ENCODE results near the gene HEMGN.
"Not testable (repeated sequence)": the region's sequence is repeated elsewhere in the genome, so short reads cannot be mapped to it uniquely, and the experiment has no call there.

Gene HEMGN

GRCh38 chr9:97976633-97977032 is 38.7 kb upstream of the HEMGN start:
- not testable (repeated sequence) for H3K27me3 Mint-ChIP-seq; H3K36me3 Mint-ChIP-seq; H3K4me1 Mint-ChIP-seq; H3K27ac Mint-ChIP-seq; ATAC-seq (ENCODE audit: low read depth); H3K4me3 Mint-ChIP-seq; H3K9me3 Mint-ChIP-seq; DNase-seq (ENCODE audit: low spot score in 2 of 2)

DNA sequence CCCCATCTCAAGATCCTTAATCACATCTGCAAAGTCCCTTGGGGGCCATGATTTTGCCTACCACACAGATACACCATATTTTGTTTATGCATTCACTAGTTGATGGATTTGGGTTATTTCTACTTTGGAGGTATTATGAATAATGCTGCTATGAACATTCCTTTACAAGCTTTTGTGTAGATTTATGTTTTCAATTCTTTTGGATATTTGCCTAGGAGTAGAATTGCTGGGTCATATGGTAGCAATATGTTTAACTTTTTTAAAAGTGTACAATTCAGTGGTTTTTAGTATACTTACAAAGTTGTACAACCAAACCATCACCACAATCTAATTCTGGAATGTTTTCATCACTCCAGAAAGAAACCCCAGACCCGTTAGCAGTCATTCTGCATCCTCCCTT is 37.4 kb upstream of the HEMGN start:
- no peak for ATAC-seq (ENCODE audit: low read depth)
- no peak overlapping the region for H3K4me3 Mint-ChIP-seq
- H3K36me3 Mint-ChIP-seq: peaks cover 3% of the 10 kb centered on the region
- H3K9me3 Mint-ChIP-seq: peaks cover 2% of the 10 kb centered on the region
- peaks cover 4% of the 10 kb centered on the region for H3K4me1 Mint-ChIP-seq
- H3K27ac Mint-ChIP-seq: no peak overlapping the region
- DNase-seq (ENCODE audit: low spot score in 2 of 2): no peak
- peaks cover 3% of the 10 kb centered on the region for H3K27me3 Mint-ChIP-seq

GRCh38 chr9:97972753-97973152 is 34.8 kb upstream of the HEMGN start:
- peaks cover 5% of the 10 kb centered on the region for H3K27me3 Mint-ChIP-seq
- DNase-seq (ENCODE audit: low spot score in 2 of 2) (no peak), ATAC-seq (ENCODE audit: low read depth) (no peak)
- no peak overlapping the region for H3K27ac Mint-ChIP-seq
- no peak overlapping the region for H3K4me3 Mint-ChIP-seq
- peaks cover 2% of the 10 kb centered on the region for H3K4me1 Mint-ChIP-seq
- H3K9me3 Mint-ChIP-seq: peaks cover 2% of the 10 kb centered on the region
- peaks cover 3% of the 10 kb centered on the region for H3K36me3 Mint-ChIP-seq

DNA sequence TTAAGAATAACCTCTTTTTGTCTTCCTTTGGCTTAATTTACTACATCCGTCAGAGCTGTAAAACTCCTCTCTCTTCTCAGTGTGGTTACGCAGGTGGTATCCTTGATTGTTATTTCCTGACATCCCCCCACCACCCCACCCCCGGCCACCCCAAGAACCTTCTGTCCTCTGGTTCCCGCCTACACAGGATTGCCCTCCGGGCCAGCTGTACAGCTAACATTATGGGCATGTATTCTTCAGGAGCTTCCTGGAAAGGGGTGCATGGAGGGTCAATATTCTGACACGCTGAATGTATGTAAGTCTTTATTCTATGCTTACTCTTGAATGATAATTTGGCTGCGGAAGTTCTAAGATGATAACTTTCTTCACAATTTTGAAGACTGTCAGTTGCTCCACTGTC is 32.2 kb upstream of the HEMGN start:
- no peak for DNase-seq (ENCODE audit: low spot score in 2 of 2)
- Mint-ChIP-seq H3K27ac (no peak overlapping the region), H3K4me3 (no peak overlapping the region)

GRCh38 chr9:97969014-97969413 is 31.0 kb upstream of the HEMGN start:
- Mint-ChIP-seq H3K36me3 (no peaks in the 10 kb centered on the region), H3K27ac (no peak overlapping the region), H3K9me3 (no peaks in the 10 kb centered on the region), H3K4me1 (peaks cover 2% of the 10 kb centered on the region), H3K27me3 (peaks cover 8% of the 10 kb centered on the region), H3K4me3 (no peak overlapping the region)
- DNase-seq (ENCODE audit: low spot score in 2 of 2) (no peak), ATAC-seq (ENCODE audit: low read depth) (no peak)

More for the DNA sequence above, 32.2 kb upstream of the HEMGN start:
- ATAC-seq (ENCODE audit: low read depth): no peak
- H3K9me3 Mint-ChIP-seq: peaks cover under 1% of the 10 kb centered on the region
- peaks cover 2% of the 10 kb centered on the region for H3K36me3 Mint-ChIP-seq
- peaks cover 5% of the 10 kb centered on the region for H3K27me3 Mint-ChIP-seq
- H3K4me1 Mint-ChIP-seq: peaks cover 2% of the 10 kb centered on the region

DNA sequence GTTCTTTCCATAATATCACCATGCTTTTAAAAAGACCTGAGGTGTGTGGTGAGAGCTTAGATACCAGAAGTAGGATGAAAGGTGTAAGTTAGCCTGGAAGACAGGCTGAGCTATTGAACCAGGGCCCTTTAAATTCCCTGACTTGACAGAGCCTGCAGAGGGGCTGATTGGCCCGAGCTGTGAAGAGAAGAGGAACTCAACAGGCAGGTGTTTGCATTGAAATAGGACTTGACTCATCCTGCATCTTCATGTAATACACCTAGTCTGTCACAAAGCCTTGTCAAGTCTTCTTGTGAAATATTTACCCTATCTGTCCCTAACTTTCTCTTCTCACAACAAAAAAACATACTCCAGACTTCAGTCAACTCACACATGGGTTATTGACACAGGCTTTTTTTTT is 28.5 kb upstream of the HEMGN start:
- peak; percentile 45 for ATAC-seq (ENCODE audit: low read depth)
- no peak overlapping the region for H3K27ac Mint-ChIP-seq
- H3K4me1 Mint-ChIP-seq: no peaks in the 10 kb centered on the region

DNA sequence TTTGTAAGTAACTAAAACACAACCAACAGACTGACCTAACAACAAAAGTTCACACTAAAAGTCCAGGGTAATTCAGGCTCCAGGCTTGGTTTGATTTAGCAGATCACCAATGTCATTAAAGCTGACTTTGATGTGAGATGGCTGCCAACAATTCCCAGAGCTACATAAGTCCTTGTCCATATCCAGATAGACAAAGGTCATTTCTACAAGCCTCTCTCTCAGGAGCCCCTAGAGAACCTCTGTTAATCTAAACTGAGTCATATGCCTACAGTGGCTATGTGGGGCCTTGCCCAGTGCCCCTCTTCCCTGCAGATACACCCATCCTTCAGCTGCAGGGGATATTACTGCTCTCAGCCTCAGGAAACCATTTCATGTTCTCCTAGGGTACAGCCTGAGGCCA is 26.9 kb upstream of the HEMGN start:
- Mint-ChIP-seq H3K27ac (no peak overlapping the region), H3K9me3 (no peaks in the 10 kb centered on the region), H3K36me3 (no peaks in the 10 kb centered on the region), H3K4me3 (no peak overlapping the region), H3K4me1 (no peaks in the 10 kb centered on the region), H3K27me3 (peaks cover 11% of the 10 kb centered on the region)
- DNase-seq (ENCODE audit: low spot score in 2 of 2) (no peak), ATAC-seq (ENCODE audit: low read depth) (no peak)

More for the DNA sequence above, 28.5 kb upstream of the HEMGN start:
- H3K9me3 Mint-ChIP-seq: no peaks in the 10 kb centered on the region
- H3K4me3 Mint-ChIP-seq: no peak overlapping the region
- no peaks in the 10 kb centered on the region for H3K36me3 Mint-ChIP-seq
- DNase-seq (ENCODE audit: low spot score in 2 of 2): no peak
- peaks cover 8% of the 10 kb centered on the region for H3K27me3 Mint-ChIP-seq

GRCh38 chr9:97963232-97963631 is 25.3 kb upstream of the HEMGN start:
- H3K36me3 Mint-ChIP-seq: no peaks in the 10 kb centered on the region
- H3K9me3 Mint-ChIP-seq: no peaks in the 10 kb centered on the region
- no peak for DNase-seq (ENCODE audit: low spot score in 2 of 2)
- H3K27me3 Mint-ChIP-seq: peaks cover 11% of the 10 kb centered on the region
- ATAC-seq (ENCODE audit: low read depth): no peak
- no peaks in the 10 kb centered on the region for H3K4me1 Mint-ChIP-seq
- H3K4me3 Mint-ChIP-seq: no peak overlapping the region
- H3K27ac Mint-ChIP-seq: no peak overlapping the region

- H3K27me3 Mint-ChIP-seq: peaks cover 8% of the 10 kb centered on the region
- no peaks in the 10 kb centered on the region for H3K9me3 Mint-ChIP-seq
- ATAC-seq (ENCODE audit: low read depth) (no peak), DNase-seq (ENCODE audit: low spot score in 2 of 2) (no peak)
- no peak overlapping the region for H3K4me3 Mint-ChIP-seq
- H3K27ac Mint-ChIP-seq: no peak overlapping the region
- no peaks in the 10 kb centered on the region for H3K36me3 Mint-ChIP-seq
- no peaks in the 10 kb centered on the region for H3K4me1 Mint-ChIP-seq
Measured at GRCh38 chr9:97962575-97962974, 24.6 kb upstream of the HEMGN start.

DNA sequence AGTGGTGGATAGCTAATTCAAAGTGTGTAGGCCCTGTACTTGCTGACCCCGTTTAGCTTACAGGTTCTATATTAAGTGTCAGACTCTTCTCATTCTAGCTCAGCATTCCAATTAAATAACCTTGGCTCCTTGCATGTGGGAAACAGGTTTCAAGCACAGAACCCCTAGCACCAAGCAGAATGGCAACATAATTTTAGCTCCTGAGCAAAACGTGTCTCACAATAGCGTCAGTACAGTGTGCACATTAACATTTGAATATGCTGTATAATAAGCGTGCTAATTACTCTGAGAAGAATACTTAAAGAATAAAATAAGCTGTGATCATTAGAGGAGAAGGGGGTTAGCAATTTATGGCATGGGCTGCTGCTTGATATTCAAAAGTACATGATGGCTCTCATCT is 24.2 kb upstream of the HEMGN start:
- Mint-ChIP-seq H3K4me1 (no peaks in the 10 kb centered on the region), H3K27ac (no peak overlapping the region), H3K36me3 (no peaks in the 10 kb centered on the region), H3K27me3 (peaks cover 8% of the 10 kb centered on the region), H3K9me3 (no peaks in the 10 kb centered on the region), H3K4me3 (no peak overlapping the region)
- ATAC-seq (ENCODE audit: low read depth): no peak
- no peak for DNase-seq (ENCODE audit: low spot score in 2 of 2)

DNA sequence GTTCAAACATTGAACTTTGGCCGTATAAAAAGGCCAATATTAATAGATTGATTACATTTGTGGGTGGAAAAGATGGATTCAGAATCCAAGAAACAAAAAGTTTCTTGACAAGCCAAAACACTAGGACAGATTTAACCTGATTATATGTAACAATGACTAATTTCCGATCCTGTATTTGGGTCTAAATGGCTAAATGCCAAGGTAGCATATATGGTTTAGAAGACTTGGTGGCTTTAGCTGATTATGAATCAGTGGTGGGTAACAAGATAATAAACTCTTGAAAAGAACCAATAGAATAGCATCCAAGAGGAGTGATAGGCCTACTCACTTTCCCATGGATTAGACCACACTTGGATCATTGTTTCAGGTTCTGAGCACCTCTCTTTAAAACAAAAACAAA is 23.4 kb upstream of the HEMGN start:
- no peak overlapping the region for H3K27ac Mint-ChIP-seq
- H3K9me3 Mint-ChIP-seq: no peaks in the 10 kb centered on the region
- peaks cover 8% of the 10 kb centered on the region for H3K27me3 Mint-ChIP-seq
- ATAC-seq (ENCODE audit: low read depth) (no peak), DNase-seq (ENCODE audit: low spot score in 2 of 2) (no peak)
- H3K4me1 Mint-ChIP-seq: no peaks in the 10 kb centered on the region
- no peak overlapping the region for H3K4me3 Mint-ChIP-seq
- no peaks in the 10 kb centered on the region for H3K36me3 Mint-ChIP-seq

- not testable (repeated sequence) for DNase-seq (ENCODE audit: low spot score in 2 of 2); H3K27ac Mint-ChIP-seq; H3K27me3 Mint-ChIP-seq
Measured at GRCh38 chr9:97960678-97961328, 22.8 kb upstream of the HEMGN start.

DNA sequence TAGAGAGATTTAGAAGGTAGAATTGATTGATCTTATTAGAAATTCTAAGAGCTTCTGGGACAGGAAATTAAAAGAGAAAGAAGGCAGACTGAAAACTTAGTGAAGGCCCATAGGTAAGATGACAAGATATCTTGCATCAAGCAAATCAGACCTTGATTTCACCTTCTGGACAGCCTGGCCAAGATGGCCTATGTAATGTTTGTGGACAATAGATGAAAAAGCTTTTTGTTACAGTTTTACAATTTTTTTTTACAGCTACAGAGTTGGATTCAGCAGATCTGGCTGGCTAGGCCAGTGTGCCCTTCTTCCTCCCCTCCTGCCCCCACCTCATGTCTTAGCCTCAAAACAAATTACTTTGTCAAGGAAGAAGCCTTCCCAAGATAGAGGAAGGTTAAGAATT is 21.6 kb upstream of the HEMGN start:
- DNase-seq (ENCODE audit: low spot score in 2 of 2): no peak
- H3K9me3 Mint-ChIP-seq: no peaks in the 10 kb centered on the region
- H3K4me1 Mint-ChIP-seq: no peaks in the 10 kb centered on the region
- no peak overlapping the region for H3K4me3 Mint-ChIP-seq
- H3K36me3 Mint-ChIP-seq: no peaks in the 10 kb centered on the region
- no peak for ATAC-seq (ENCODE audit: low read depth)
- H3K27ac Mint-ChIP-seq: no peak overlapping the region
- peaks cover 8% of the 10 kb centered on the region for H3K27me3 Mint-ChIP-seq

More at GRCh38 chr9:97960678-97961328, 22.8 kb upstream of the HEMGN start:
- ATAC-seq (ENCODE audit: low read depth); H3K9me3 Mint-ChIP-seq; H3K4me1 Mint-ChIP-seq; H3K4me3 Mint-ChIP-seq; H3K36me3 Mint-ChIP-seq: not testable (repeated sequence)

DNA sequence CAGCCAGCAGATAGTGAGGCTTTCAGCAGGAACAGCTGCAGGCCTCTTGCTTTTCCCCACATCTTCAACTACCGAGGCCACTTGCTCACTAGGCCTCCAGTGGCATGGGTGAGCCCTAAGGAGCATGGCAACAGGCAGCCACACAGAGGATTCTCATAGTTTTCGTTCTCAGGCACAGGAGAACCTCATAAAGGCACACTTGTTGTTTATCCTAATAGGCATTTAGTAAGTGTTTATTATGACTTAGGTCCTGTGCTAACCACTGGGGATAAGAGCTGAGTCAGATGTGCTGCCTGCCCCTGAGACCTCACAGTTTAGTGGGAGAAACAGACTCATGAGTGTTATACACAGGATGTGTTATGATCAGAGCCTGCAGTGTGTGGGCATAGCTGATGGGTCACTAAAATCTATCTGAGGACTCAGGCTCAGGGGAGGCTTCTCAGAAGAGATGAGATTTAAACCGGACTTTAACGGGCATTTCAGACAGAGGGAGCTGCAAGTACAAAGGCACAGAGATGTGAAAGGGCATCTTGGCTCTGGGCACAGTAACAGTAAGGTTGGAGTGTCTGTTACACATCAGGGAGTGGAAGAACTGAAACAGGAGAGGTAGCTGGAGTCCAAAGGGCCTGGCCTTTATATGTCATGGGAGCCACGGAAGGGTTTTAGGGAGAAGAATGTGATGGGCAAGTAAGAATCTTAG is 21.0 kb upstream of the HEMGN start:
- no peaks in the 10 kb centered on the region for H3K36me3 Mint-ChIP-seq
- H3K4me3 Mint-ChIP-seq: no peak overlapping the region
- no peak overlapping the region for H3K27ac Mint-ChIP-seq
- DNase-seq (ENCODE audit: low spot score in 2 of 2) (no peak), ATAC-seq (ENCODE audit: low read depth) (no peak)
- H3K4me1 Mint-ChIP-seq: no peaks in the 10 kb centered on the region
- H3K9me3 Mint-ChIP-seq: no peaks in the 10 kb centered on the region
- H3K27me3 Mint-ChIP-seq: peaks cover 6% of the 10 kb centered on the region

- Mint-ChIP-seq H3K9me3 (no peaks in the 10 kb centered on the region), H3K27ac (no peak overlapping the region), H3K4me3 (no peak overlapping the region), H3K27me3 (peaks cover 5% of the 10 kb centered on the region), H3K36me3 (no peaks in the 10 kb centered on the region), H3K4me1 (no peaks in the 10 kb centered on the region)
- ATAC-seq (ENCODE audit: low read depth) (no peak), DNase-seq (ENCODE audit: low spot score in 2 of 2) (no peak)
Measured at GRCh38 chr9:97956331-97956730, 18.4 kb upstream of the HEMGN start.
